ENCODE results near the gene RTP5.

Gene RTP5

GRCh38 chr2:241842620-241843211, 26.8 kb upstream of the RTP5 start:
- DNase-seq, result peak in 6 of 10 donors; percentile 16 to 90 (median 60)
- intact Hi-C loops (cut with DNase I), result no loop called here

DNA sequence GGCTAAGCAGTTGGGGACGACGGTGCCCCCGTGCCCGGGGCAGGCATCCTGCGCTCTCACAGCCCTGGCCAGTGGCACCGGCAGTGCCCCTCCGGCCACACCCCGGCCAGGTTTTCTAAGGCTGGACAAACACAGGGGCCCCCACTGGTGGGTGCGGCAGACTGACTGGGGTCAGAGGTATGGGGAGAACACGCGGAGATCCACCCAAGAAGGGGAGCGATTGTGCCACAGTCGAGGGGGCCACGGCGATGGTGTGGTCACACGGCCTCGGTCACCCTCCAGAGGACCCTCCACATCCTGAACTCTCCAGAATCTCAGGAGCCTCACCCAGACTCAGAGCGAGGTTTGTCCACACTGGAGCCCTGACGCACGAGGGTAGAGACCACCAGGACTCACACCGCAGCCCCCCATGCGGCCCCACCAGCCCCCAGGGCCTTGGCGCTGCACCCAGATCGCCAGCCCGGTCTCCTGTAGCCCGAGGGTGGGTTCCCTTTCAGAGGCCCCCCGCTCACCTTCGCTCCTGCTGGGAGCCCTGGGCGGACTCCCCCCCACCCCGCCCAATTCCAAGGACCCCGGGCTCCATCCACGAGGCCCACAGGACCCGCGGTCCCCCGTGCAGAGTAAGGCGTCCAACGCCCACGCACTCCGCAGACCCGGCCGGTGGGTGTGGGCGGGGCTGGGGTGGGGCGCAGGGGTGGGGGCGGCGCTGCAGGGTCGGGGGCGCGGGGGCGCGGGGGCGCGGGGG, 26.0 kb upstream of the RTP5 start:
- DNase-seq, result peak in 4 of 10 donors; percentile 19 to 75 (median 68)
- intact Hi-C loops (cut with DNase I), result no loop called here

DNA sequence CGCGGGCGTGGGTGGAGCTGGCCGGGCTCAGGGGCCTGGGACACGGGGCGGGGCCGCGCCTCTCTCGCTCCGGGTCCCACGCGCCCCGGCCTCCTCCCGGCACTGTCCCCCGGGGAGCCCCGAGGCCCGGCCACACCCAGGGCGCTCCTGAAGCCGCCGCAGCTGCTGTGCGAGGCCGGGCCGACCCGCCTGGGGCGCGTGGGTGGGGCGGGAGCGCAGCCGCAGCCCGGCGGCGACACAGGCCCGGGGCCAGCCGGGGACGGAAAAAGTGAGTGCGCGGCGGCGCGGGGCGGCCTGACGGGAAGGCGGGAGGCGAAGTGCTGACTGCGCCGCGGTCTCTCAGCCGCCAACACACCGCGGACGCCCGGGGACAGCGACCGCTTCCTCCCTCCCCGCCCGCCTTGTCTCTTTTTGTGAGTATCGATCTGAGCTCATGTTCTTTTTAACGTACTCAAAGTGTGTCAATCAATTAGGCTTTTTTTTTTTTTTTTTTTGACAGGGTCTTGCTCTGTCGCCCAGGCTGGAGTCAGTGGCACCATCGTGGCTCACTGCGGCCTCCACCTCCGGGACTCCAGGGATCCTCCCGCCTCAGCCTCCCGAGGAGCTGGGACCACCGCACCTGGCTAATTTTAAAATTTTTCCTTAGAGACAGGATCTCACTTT, 25.3 kb upstream of the RTP5 start:
- peak in 6 of 10 donors; percentile 44 to 93 (median 70) for DNase-seq

GRCh38 chr2:241844831-241845578, 24.5 kb upstream of the RTP5 start:
- intact Hi-C loops (cut with DNase I), result no loop called here
- peak in 2 of 10 donors; percentile 12 to 61 for DNase-seq

More for the DNA sequence above, 25.3 kb upstream of the RTP5 start:
- intact Hi-C loops (cut with DNase I), result no loop called here

- intact Hi-C loops (cut with DNase I), result no loop called here
- DNase-seq, result peak in 2 of 10 donors; percentile 15 to 53
Measured at GRCh38 chr2:241846406-241846805, 23.1 kb upstream of the RTP5 start.

DNA sequence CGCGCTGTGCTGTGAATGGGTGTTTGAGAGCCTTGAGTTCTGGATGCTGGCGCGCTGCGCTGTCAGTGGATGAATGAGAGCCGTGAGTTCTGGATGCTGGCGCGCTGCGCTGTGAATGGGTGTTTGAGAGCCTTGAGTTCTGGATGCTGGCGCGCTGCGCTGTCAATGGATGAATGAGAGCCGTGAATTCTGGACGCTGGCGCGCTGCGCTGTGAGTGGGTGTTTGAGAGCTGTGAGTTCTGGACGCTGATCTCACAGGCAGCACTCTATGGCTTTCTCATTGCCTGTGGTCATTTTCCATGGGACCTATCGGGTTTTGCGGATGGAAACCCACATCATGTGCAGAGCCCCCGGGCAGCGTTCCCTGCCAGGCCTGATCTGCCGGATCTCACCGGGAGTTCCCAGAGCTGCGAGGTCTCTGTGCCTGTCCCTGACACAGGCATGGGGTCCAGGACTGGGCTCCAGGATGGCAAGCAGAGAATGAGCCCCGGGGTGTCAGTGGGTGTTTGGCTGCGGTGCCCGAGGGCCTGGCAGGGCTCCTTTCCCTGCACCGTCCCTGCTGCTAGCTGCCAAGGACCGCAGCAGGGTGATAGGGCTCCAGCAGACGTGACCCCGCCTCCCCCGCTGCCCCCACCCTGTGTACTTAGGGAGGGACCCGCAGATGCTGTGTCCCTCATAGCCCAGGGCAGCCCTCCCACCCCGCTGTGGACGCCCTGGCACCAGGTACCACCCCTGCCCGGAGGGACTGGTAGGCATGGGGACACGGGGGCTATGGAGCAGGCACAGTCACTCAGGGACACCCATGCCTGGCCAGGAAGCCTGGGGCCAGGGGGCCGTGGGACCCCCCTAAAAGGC, 20.5 kb upstream of the RTP5 start:
- intact Hi-C loops (cut with DNase I), result no loop called here
- DNase-seq, result peak in 5 of 10 donors; percentile 9 to 89 (median 74)

DNA sequence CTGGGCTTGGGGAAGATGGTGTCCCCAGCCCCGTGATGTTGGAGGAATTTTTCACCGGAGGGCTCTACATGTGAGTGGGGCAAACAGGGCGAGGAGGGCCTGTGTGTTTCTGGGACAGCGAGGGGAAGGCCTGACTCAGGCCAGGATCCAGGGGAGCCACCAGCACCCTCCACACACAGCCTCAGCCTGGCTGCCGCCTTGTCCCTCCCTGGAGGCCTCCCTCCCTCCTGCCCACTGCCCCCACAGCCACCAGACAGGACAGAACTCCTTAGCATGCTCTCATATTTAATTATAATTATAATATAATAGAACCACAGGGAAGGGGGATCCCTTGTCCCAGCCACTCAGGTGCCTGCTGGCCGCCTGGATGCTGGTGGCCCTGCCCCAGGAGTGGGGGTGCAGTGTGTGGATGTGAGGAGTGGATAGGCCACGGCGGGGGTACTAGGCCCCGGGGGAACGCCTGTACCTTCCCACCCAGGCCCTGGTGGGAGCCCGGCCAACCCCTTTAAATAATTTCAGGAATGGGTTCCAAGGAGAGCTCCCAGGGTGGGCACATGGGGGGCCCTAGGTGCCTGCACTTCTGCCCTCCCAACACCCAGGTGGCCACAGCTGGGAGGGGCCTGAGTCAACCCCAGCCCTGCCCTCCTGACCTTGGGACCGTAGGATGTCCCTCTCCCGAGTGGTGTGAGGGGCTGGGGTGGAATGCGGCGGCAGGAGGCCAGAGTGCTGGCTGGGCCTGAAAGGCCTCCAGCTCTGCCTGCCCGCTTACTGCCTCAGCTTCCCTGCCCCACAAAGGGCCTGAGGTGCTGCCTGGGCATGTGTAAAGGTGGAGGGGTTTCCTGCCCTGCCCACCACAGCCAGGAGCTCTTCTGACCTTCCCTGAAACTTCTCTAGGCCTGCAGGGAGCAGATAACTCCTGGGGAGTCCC, 19.6 kb upstream of the RTP5 start:
- intact Hi-C loops (cut with DNase I), result no loop called here

GRCh38 chr2:241850544-241851324, 18.8 kb upstream of the RTP5 start:
- peak in 4 of 10 donors; percentile 19 to 73 (median 61) for DNase-seq
- intact Hi-C loops (cut with DNase I), result no loop called here

More for the DNA sequence above, 19.6 kb upstream of the RTP5 start:
- peak in 3 of 10 donors; percentile 15 to 72 (median 48) for DNase-seq

DNA sequence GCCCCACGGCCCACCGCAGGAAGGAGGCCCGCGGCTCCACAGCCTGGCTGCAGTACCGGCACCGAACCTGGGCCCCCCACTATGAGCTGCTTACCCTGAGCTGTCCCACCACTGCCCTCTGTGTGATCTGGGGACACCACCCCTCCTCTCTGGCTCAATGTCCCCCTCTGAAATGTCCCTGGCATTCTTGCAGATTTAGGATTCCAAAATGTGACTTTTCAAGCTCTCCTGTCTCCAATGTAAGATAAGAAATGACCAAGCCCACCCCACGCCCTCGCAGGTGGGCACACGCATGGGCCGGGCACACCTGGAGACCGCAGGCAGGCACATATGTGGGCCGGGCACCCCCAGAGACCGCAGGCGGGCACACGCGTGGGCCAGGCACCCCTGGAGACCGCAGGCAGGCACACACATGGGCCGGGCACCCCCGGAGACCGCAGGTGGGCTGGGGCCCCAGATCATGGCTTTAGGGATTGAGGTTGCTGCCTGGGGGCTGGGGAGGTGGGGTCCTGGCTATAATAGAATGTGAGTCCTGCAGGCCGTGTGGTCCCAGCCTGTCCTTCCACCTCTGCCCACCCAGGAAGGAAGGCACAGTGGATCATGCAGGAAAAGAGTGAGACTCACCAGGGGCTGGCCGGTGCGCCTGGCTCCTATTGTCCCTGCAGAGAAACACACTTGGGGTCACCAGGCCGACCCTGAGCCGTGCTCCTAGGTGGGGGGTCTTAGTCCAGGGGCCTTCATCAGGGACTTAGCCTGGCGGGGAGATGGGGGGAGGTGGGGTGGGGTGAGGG, 18.0 kb upstream of the RTP5 start:
- DNase-seq, result peak in 3 of 10 donors; percentile 22 to 59 (median 49)
- intact Hi-C loops (cut with DNase I), result no loop called here

DNA sequence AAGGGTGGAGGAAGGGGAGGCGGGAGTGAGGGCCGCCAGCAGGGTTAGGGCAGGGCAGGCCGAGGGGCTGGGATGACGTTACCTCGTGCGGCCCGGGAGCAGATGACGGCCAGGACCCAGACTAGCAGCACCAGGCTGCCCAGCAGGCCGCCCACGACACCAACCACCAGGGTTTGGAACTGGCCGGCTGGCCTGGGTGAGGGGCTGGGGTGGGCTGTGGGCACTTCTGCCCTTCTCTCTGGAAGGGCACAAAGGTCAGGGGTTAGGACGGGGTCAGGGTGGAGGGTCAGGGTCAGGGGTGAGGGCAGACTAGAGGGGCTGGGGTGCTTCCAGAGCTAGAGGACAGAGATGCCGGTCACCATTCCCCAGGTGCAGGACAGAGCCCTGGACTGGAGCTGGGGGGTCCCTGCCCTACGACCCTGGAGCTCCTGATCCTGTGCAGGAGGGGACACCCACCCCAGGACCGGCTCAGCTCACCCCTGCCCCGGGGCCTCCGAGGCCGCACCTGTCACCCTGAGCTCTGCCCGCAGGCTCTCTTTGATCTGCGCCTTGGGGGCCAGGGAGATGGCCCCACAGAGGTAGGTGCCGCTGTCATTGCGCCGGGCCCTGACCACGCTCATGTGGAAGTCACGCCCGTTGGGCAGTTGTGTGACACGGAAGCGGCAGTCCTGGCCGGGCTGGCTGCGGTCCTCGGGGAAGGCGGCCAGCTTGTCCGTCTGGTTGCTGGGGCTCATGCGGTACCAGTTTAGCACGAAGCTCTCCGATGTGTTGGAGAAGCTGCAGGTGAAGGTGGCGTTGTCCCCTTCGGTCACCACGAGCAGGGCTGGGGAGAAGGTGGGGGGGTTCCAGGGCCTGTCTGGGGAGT, 17.2 kb upstream of the RTP5 start:
- DNase-seq, result peak in 5 of 10 donors; percentile 8 to 85 (median 67)
- intact Hi-C loops (cut with DNase I), result no loop called here

DNA sequence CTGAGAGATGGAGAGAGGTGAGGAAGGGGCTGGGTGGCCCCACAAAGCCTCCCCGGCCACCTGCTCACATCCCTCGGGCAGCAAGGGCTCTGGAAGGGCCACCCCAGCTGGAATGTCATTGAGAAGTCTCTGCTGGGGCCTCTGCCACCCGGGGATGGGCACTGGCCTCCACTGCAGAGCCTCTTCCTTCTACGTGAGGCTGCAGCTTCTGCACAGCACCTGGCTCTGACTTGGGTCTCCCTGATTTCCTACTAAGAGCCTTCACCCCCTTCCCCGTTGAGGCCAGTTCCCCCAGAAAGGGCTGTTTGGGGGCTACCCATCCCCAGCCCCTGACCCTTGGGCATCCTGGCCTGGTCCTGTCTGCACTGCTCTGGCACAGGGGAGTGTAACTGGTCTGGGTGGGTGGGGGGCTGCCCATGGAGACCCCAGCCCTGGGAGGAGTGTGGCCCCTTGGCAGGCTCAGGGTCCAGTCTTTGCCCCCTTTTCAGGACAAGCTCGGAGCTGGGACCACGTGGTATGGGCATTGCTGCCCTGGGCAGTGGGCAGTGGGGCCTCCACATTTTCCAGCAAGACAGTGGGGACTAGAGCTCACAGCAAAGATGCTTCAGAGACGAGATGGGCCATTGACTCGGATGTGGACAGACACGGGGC, 16.4 kb upstream of the RTP5 start:
- peak in 3 of 10 donors; percentile 22 to 67 (median 61) for DNase-seq
- intact Hi-C loops (cut with DNase I), result no loop called here

- intact Hi-C loops (cut with DNase I), result no loop called here
- DNase-seq, result peak in 6 of 10 donors; percentile 8 to 85 (median 48)
Measured at GRCh38 chr2:241853651-241854341, 15.7 kb upstream of the RTP5 start.

DNA sequence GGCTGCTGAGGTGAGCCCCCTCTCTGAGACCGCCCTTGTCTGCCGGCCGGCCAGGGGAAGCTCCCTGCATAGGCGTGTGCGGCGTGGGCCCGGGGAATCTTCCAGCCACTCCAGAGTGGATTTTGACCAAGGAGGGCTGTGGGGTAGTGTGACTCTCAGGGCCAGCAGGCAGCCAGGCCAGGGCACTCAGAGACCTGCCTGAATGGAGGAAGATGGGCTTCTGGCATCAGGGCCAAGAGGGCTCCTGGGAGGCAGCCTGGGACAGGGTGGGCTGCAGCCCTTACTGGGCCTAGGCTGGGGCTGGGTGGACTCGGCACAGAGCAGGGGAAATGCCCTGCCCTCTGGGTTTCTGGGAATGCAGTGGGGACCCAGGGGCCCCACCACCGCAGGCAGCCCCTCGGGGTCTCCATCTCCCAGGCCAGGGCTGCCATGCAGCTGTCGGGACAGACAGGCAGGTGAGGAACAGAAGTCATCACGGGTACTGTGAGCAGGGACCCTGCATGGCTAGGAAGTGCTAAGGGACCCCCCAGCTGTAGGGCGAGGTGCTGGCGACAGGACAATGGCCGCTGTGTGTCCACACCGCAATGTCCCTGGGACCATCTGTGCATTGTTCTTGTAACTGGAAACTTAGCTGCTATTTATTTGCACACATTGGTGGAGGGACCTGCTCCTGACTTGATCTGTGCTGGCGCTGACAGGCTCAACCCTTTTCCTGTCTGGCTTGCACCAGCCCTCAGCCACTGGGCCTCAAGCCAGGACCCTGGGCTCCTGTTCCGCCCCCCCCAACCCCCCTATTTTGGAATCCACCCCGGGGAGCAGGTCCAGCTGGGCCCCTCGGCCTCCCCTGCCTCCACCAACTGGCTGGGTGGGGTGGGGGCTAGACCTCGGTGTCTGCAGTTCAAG, 14.9 kb upstream of the RTP5 start:
- intact Hi-C loops (cut with DNase I), result no loop called here
- peak in 4 of 10 donors; percentile 13 to 78 (median 46) for DNase-seq

Measured in posterior cingulate gyrus (tissue), 11 donors.